CD4-positive, alpha-beta T cell treated with Interleukin-15 for 1 hour (primary cell): ENCODE data around the gene SPAG8.
A peak's percentile ranks its signal among the peaks of the same experiment; 100 is the strongest.

Experiments
- DNase-seq: peaks from one replicate; pipeline ENCODE4 v3.0.0-alpha.2; 2020

SPAG8 gene

GRCh38 chr9:35812025-35812602, at the start of gene SPAG8:
SPAG8 (minus strand) TSS chr9:35812262; CDS start chr9:35812147, 115 bp downstream.
- peak; percentile 99 for DNase-seq

GRCh38 chr9:35861161-35861897, 49.3 kb upstream of the SPAG8 start:
- DNase-seq, result no peak

- DNase-seq, result no peak
Measured at GRCh38 chr9:35859990-35860339, 47.9 kb upstream of the SPAG8 start.

- peak; percentile 52 for DNase-seq
Measured at GRCh38 chr9:35859310-35859989, 47.4 kb upstream of the SPAG8 start.

- DNase-seq, result no peak
Measured at GRCh38 chr9:35858458-35858857, 46.4 kb upstream of the SPAG8 start.

GRCh38 chr9:35856882-35857281, 44.8 kb upstream of the SPAG8 start:
- DNase-seq, result no peak

GRCh38 chr9:35856206-35856605, 44.1 kb upstream of the SPAG8 start:
- DNase-seq, result no peak

GRCh38 chr9:35854091-35854762, 42.2 kb upstream of the SPAG8 start:
- DNase-seq, result no peak

GRCh38 chr9:35852876-35853865, 41.1 kb upstream of the SPAG8 start:
- DNase-seq, result no peak

- DNase-seq, result no peak
Measured at GRCh38 chr9:35852267-35852815, 40.3 kb upstream of the SPAG8 start.

- no peak for DNase-seq
Measured at GRCh38 chr9:35847792-35848572, 35.9 kb upstream of the SPAG8 start.

GRCh38 chr9:35845824-35846771, 34.0 kb upstream of the SPAG8 start:
- DNase-seq, result no peak

GRCh38 chr9:35844628-35845270, 32.7 kb upstream of the SPAG8 start:
- peak; percentile 65 for DNase-seq

GRCh38 chr9:35842795-35843194, 30.7 kb upstream of the SPAG8 start:
- DNase-seq, result no peak

- no peak for DNase-seq
Measured at GRCh38 chr9:35842020-35842745, 30.1 kb upstream of the SPAG8 start.

GRCh38 chr9:35841645-35841900, 29.5 kb upstream of the SPAG8 start:
- DNase-seq, result no peak

GRCh38 chr9:35840881-35841644, 29.0 kb upstream of the SPAG8 start:
- no peak for DNase-seq

- DNase-seq, result no peak
Measured at GRCh38 chr9:35839926-35840325, 27.9 kb upstream of the SPAG8 start.
